SU-DHL-6 (cell line): ENCODE data around the gene CTAGE8.
"Not testable (repeated sequence)": the region's sequence is repeated elsewhere in the genome, so short reads cannot be mapped to it uniquely, and the experiment has no call there.

ENCODE experiments used
- EZH2phosphoT487 ChIP-seq: fragments of 200-600 bp; sonication (generic), shearing (Covaris generic); conservative IDR thresholded peaks from 2 replicates; pipeline ENCODE4 v1.6.1; 2018; ENCODE audit warnings: mild to moderate bottlenecking, antibody characterized with exemption, low read length, moderate library complexity, mixed read lengths
- TF ChIP-seq, protein P1 (sequence below): fragments of 200-600 bp; sonication (generic); IDR thresholded peaks from one replicate; pipeline ENCODE4 v1.5.1; 2017; ENCODE audit warnings: antibody characterized with exemption, mild to moderate bottlenecking, low read length, moderate library complexity; ENCODE audit not compliant: insufficient read depth, poor library complexity, severe bottlenecking

DNA sequence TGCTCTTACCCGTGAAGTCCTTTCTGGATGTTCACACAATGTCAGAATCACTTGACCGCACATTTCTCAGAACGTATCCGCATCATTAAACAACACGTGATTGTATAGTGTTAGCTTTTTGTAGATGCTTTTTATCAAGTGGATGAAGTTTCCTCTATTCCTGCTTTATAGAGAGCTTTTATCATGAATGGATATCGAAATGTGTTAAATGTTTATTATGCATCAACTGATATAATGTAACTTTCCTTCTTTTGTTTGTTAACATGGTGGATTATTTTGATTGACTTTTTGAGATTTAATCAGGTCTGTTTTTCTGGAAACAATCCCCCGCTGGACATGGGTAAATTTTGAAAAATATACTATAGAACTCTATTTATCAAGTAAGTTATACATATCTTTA lies 4.4 kb downstream of the CTAGE8 start, which contains the start of gene OR2A7:
- TF ChIP-seq, protein P1, sequence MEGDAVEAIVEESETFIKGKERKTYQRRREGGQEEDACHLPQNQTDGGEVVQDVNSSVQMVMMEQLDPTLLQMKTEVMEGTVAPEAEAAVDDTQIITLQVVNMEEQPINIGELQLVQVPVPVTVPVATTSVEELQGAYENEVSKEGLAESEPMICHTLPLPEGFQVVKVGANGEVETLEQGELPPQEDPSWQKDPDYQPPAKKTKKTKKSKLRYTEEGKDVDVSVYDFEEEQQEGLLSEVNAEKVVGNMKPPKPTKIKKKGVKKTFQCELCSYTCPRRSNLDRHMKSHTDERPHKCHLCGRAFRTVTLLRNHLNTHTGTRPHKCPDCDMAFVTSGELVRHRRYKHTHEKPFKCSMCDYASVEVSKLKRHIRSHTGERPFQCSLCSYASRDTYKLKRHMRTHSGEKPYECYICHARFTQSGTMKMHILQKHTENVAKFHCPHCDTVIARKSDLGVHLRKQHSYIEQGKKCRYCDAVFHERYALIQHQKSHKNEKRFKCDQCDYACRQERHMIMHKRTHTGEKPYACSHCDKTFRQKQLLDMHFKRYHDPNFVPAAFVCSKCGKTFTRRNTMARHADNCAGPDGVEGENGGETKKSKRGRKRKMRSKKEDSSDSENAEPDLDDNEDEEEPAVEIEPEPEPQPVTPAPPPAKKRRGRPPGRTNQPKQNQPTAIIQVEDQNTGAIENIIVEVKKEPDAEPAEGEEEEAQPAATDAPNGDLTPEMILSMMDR = not testable (repeated sequence)
- not testable (repeated sequence) for TF ChIP-seq EZH2phosphoT487
